ENCODE measurements around the gene UTP3. TPM values are rescaled to one million over a fixed set of nuclear protein-coding genes. Genes with fewer than 3 reads are reported as not detected.
A peak's percentile ranks its signal among the peaks of the same experiment; 100 is the strongest.
"Not testable (repeated sequence)": the region's sequence is repeated elsewhere in the genome, so short reads cannot be mapped to it uniquely, and the experiment has no call there.

Gene UTP3
- total RNA-seq, 1 donor from 2014 or later: 27.2 TPM

GRCh38 chr4:70734168-70734954 is 46.0 kb downstream of the UTP3 start:
- Histone ChIP-seq H3K9me3 (no peaks in the 10 kb centered on the region), H3K36me3 (no peaks in the 10 kb centered on the region), H3K27ac (peak overlapping the region; percentile 75), H3K4me3 (peak overlapping the region; percentile 41), H3K4me1 (peaks cover 26% of the 10 kb centered on the region), H3K27me3 (no peaks in the 10 kb centered on the region)
- ATAC-seq (peak; percentile 92), DNase-seq (no peak)
- intact Hi-C loops (cut with DNase I): no loop called here
- no peak for TF ChIP-seq CTCF (IDR thresholded peaks at IDR 0.05)

DNA sequence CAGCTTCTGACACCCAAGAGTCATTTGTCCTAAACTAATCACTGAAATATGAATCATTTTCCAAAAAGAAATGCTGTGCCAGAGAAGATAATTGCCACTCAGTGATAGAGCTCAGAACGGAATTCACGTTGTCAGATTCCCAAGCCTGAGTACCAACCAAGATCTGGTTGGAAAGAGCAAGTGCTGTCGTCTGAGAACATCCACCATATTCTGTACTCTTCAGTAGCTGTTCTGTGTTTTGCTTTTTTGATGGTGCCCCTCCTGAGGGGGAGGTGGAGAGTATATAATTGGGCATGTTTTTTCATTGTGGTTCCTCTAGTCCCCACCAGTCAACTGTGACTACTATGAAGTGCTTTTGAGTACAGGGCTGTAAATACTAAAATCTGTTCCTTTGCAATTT is 46.6 kb downstream of the UTP3 start:
- DNase-seq (no peak), ATAC-seq (no peak)
- H3K27me3 ChIP-seq: no peaks in the 10 kb centered on the region
- H3K9me3 ChIP-seq: no peaks in the 10 kb centered on the region
- H3K27ac ChIP-seq: peak overlapping the region; percentile 75
- no peak for TF ChIP-seq CTCF (IDR thresholded peaks at IDR 0.05)
- intact Hi-C loops (cut with DNase I): no loop called here
- H3K4me1 ChIP-seq: peaks cover 33% of the 10 kb centered on the region
- H3K36me3 ChIP-seq: no peaks in the 10 kb centered on the region
- peak overlapping the region; percentile 41 for H3K4me3 ChIP-seq

DNA sequence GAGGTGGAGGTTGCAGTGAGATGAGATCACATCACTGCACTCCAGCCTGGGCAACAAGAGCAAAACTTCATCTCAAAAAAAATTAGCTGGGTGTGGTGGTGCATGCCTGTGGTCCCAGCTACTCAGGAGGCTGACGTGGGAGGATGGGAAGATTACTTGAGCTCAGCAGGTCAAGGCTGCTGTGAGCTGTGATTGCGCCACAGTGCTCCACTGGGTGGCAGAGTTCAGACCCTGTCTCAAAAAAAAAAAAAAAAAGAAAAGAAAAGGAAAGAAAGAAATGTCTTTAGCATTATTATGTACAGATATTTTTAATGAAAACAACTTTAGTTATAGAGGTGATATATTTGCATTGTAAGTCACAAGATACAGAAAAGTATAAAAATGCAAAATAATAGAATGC is 47.6 kb downstream of the UTP3 start:
- H3K4me3 ChIP-seq; H3K36me3 ChIP-seq; H3K27me3 ChIP-seq; H3K9me3 ChIP-seq; intact Hi-C loops (cut with DNase I); H3K27ac ChIP-seq: not testable (repeated sequence)
- ATAC-seq: peak; percentile 81
- peak; percentile 34 for TF ChIP-seq CTCF (IDR thresholded peaks at IDR 0.05)
- H3K4me1 ChIP-seq: peaks cover 36% of the 10 kb centered on the region
- peak; percentile 76 for DNase-seq

GRCh38 chr4:70737006-70737405 is 48.7 kb downstream of the UTP3 start:
- Histone ChIP-seq H3K36me3 (no peaks in the 10 kb centered on the region), H3K27ac (no peak overlapping the region), H3K9me3 (no peaks in the 10 kb centered on the region), H3K27me3 (no peaks in the 10 kb centered on the region), H3K4me1 (peaks cover 44% of the 10 kb centered on the region), H3K4me3 (no peak overlapping the region)
- ATAC-seq (no peak), DNase-seq (no peak)
- intact Hi-C loops (cut with DNase I): no loop called here
- no peak for TF ChIP-seq CTCF (IDR thresholded peaks at IDR 0.05)

DNA sequence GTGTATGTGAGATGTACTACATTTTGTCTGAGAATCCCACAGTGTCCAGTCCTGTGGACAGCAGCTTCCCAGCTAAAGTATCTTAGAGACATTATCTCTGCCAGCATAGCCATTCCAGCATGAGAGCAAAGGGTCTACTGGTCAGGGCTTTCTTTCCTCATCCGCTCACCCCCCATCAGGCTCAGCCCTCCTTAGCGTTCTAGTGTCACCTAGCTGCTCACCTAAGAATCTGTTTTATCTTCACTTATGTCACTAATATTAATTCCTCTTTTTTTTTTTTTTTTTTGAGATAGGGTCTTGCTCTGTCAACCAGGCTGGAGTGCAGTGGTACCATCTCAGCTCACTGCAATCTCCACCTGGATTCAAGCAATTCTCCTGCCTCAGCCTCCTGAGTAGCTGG is 49.1 kb downstream of the UTP3 start:
- Histone ChIP-seq H3K4me1 (peaks cover 48% of the 10 kb centered on the region), H3K9me3 (no peaks in the 10 kb centered on the region), H3K27ac (no peak overlapping the region), H3K36me3 (no peaks in the 10 kb centered on the region), H3K27me3 (no peaks in the 10 kb centered on the region), H3K4me3 (no peak overlapping the region)
- TF ChIP-seq CTCF (IDR thresholded peaks at IDR 0.05): no peak
- intact Hi-C loops (cut with DNase I): no loop called here
- DNase-seq (no peak), ATAC-seq (no peak)

Data from upper lobe of right lung (tissue), 1 donor.